Activated CD4-positive, alpha-beta T cell treated with anti-CD3 and anti-CD28 coated beads for 4 hours (primary cell): ENCODE results near the gene MACROD2.

Experiments used
- DNase-seq, 2 donors: peaks; one replicate each; pipeline ENCODE4 v3.0.0-alpha.2; 2020

The MACROD2 gene

DNA sequence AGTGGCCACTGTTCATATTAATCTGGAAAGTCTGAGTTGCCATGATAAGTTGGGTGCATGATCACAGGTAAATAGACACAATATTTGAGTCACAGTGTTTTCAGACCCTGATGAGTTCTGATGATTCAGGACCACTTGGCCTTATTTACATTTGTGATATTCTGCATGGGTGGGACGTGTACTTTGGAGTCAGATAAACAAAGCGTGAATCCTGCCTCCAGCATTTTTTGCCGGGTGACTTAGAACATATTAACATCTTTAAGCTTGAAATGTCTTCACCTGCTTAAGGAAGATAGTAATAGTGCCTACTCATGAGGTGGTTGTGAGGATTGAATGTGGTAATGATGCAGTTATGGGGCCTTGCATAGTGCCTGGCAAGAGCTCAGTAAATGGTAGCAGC lies 1582.8 kb downstream of the MACROD2 start:
- no peak for DNase-seq

DNA sequence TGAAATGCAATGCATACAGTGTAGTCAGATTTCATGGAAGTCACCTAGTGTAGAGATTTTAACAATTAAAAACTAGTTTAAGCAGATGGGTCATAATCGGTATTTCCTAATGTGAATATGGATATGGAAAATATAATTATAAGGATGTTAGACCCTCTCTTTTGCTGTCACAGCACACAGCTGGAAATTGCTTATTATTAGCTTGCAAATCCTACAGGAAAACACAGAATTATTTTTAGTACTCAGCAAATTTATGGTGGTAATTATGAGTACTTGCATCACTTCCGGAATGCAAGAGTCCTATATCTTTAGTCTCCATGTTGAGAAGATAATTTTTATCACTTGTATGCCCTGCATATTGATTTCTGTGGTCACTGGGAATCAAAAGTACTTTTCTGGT lies 1584.4 kb downstream of the MACROD2 start:
- no peak for DNase-seq

DNA sequence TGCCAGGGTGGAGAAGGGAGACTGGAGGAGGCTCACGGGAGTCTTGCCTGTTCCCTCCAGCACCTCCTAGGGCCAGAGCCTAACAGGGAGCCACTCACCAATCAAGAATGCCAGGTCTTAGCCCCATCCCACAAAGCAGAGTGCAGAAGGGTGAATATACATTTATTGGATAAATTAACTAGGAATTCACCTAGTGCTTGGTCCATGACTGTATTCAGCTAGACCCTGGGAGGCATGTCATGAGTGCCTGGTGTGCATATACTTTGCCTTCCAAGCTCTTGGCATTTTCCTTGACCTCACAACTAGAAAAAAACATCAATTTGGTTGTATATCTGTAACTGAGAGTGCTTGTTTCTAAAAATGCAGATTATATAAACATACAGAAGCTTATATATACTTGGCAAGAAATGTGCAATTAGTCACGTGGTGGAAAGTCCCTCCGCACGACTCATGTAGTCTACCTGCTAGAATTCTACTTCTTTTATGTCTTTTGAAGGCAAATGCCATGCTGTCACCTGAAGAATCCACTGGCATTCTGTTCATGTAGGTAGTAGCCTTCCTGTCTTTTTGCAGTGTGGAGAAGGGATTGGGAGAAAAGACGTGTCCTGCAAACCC lies 1586.9 kb downstream of the MACROD2 start:
- DNase-seq, result no peak

DNA sequence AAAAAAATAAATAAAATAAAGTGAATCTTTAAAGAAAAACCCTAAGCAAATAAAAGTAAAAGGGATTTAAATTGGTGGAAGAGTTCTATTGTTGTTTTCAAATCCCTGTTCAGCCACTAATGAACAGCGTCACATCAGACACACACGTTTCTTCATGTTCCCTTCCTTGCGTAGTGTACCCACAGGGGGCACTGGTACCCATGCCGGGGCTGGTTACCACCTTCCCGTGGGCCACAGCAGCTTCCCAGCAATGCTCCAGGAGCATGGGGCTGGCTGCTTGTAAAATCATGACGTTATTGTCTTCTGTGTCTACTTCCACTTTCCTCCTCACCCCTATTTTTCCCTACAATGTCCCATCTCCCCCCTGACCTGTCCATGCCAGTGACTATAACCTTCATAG lies 1589.2 kb downstream of the MACROD2 start:
- no peak for DNase-seq

DNA sequence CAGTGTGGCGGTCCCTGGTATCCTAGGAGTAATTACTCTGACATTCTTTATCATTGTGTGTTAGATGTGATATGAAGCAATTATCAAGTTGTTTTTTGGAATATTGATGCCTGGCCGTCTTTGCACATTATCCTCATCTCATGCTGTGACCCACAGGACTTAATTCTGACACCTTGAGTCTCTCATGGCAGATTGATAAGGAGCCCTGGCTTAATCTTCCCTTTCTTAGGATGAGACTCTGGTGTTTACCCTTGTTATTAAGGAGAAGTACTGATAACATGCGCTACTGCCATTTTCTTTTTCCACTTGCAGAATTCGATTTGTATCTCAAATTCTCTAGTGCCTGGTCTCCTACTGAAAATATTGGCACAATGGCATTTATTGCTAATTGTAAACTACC lies 1597.8 kb downstream of the MACROD2 start:
- DNase-seq, result no peak

DNA sequence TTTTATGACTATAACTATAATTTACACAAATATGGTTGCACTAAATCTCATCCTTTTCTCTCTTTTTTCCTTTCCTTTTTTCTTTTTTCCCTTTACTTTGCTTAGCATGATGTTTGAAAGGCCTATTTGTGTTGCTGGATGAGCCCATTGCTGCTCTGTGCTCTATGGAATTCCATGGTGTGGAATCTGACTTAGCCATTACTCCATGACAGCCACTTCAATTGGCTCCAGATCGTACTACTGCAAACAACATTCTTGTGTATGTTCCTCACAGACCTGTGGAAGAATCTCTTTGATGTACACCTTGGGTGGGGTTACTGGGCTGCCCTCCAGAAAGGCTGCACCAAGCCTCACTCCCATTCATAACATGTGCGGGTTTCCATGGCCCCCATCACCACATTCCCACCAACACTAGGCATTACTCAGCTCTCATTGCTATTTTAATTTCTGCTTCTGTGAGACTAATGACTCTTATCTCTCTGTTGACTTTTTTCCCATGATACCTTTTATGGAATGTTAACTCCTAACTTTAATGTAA lies 1598.9 kb downstream of the MACROD2 start:
- DNase-seq, result no peak

DNA sequence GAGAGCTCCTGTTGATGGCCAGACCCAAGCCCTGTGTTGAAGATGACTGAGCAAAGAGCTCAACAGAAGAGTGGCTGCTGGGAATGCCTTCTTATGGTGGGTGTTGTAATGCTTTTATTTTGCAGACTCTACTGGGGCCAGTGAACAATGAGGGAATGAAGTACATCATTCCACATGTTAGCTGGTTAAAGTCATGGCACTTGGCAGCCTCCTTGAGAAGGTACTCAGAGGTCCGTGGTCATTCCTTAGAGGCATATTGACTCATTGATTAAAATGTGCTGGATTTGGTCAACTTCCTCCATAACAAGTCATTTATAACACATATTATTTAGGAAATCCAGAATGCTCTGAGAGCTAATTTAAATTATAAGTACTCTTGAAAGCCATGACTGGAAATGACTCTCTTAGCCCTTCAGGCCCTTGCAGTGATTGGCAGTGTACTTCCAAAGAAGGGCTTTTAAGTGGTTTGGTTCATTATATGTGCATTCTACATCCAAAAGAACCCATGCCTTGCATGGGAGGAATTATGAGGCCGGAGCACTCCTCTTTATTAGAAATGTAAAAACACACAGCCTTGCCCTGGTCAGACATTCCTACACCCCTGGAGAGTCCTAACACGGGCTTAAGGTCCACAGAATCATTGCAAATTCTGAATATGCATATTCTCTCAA lies 1601.0 kb downstream of the MACROD2 start:
- no peak for DNase-seq

DNA sequence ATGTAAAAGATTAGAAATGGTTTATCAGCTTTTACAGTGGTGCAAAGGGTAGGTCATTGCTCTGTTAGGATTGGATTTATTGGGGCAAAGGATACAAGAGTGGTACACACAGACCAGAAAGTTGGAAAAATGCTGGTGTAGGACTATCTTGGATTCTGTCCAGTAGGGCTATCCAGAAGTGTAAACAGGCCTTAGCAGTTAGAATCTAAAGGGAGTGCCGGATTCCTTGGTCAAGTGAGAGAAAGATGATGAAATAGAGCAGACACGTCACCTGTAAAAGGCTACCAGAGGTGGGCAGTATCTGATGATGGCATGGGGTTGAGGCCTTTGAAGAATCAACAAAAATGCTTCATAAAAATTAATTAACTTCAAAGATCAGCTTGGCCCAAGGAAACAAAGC lies 1602.0 kb downstream of the MACROD2 start:
- no peak for DNase-seq

DNA sequence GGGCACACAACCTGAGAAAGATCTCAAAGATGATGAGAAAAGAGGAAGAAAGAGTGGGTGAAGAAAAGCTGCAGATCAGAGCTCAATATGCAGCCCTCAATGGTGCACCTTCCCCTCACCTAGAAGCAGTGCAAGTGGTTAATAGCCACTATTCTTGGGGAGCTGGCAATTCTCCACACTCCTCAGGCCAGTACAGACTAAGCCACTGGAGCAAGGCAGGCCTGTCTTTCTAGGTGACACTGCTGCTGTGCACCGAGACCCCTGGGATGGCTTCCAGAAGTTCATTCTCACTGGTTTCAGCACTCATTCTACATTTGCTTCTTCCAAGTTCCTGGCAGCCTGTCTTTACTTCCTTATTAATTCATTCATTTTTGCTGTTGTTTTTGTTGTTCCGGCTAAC lies 1604.6 kb downstream of the MACROD2 start:
- DNase-seq, result no peak

DNA sequence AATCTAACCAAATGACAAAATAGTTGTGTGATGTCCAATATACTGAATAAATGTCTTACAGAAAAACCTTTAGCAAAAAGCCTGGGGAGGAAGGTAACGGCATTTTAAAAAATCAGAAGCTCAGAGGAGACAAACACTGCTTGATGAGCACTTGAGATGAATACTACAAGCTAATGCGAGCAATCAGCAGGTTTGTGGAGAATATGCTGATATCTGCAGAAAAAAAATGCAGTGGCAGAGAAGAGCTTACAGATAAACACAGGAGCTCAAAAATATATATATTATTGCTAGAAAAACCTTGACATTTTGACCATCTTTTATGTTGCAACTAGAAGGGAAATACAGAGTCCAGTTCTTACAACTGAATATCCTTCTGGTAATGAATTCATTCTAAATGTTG lies 1605.2 kb downstream of the MACROD2 start:
- no peak for DNase-seq

DNA sequence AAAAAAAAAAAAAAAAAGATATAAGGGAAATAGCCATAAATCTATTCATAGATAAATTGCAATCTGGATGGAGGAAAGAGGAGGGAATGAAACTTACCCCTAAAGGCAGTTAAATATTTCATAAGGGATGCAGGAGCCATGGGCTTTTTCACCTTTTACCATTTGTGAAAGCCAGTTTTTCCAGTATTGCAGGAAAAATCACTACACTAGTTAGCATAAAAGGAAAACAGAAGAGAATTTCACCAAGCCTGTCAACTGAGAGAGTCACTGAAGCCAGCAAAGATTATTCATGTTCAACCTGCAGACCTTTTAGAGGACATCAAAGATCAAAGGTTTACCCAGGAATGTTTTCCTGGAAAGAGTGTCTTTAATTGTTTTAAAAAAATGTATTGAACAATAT lies 1608.2 kb downstream of the MACROD2 start:
- no peak for DNase-seq

DNA sequence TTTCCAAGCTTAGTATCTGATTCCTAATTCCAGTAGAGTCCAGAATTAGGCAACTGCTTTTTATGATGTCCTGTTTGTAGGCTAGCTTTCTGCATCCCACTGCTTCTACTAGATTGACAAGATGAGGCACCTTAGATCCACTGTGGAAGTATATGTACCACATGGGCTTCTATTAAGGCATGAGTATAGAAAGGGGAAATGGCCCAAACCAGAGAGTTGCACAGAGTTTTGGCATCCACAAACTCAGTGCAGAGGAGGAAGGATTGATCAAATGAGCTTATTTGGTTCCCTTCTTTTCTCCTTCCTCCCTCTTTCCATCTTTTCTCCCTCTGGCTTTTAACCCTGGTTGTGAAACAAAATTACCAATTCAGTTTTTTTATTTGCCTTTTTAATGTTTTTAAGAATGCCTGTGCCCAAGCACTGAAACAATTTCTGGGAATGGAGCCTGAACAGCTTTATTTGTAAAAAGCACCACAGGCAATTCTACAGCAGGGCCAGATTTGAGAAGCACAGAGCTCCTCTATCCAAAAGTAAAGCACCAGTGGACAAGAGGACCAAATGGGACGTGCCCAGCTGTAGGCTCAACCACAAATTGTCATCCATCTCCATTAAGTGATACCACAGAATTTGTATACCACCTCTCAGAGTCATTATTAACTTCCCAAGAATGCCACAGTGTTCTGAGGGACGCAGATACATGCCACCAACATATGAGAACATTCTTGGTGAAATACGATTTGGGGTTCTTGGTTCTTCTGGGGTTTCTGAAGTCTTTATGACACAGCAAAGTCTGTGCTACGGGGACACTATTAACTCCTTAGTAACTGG lies 1608.9 kb downstream of the MACROD2 start:
- DNase-seq, result no peak

DNA sequence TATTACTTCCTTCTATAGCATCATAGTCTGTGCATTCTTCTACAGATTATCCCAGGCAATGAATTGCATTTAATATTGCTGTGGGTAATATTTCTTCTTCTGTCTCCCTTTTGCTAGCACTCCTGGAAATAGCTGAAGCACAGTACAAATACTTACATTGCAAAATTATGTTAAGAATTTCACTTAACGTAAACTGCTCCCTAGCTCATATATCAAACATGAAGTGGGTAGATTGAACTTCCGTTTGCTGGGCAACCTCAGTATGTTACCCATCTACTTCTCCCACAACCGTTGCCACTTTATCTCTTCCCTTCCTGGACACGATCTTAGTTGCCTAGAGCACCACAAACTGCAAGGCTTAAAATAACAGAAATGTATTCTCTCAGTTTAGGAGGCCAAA lies 1614.6 kb downstream of the MACROD2 start:
- DNase-seq, result no peak

DNA sequence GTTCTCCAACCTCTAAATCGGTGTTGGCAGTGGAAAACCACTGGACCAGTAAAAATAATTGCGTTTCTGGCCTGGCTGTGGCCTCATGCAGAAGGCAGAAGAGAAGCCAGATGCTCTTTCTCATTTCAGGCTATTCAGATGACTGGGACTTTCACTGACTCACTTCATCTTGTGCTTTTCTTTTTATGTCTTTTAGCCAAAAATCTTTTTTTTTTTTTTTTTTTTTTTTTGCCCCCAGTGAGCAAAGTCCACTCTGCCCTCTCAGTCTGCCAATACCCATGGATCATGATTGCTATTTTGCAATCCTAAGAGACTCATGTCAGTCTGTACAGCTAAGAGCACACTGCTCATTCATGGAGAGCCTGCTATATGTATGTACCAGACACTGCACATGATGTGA lies 1615.5 kb downstream of the MACROD2 start:
- no peak for DNase-seq

DNA sequence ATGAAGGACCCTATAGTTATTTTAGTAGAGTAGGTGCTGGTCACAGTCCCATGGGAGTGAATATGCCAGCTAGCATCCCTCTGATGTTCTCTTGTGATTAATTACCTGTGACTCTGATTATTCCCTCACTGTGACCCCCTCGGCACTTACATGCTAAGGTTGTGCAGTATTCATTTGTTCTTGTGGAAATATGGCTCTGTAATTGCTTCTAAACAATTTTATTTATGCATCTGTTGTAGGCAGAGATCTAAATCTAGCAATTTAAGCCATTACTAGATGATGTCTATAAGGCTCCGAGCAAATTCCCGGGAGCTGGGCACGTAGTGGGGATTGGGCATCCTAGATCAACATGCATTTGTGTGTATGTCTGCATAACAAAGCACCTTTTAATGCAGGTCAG lies 1616.2 kb downstream of the MACROD2 start:
- no peak for DNase-seq

DNA sequence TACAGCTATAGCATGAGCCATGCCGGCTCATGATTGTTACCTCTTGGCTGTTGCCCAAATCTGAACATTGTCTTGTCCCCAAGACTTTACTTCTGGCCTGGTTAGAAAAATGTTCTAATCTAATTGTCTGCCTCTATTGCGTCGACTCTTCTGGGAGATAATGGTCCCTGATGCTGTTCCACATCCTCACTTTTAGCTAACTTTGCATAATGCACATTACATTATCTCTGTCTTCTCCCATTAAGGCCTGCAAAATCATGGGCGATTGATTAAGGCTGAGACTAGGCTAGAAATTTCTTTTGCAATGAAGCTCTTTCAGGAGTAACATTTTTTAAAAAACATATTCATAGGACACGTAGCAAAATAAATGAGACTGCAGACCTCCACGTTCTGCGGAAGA lies 1616.9 kb downstream of the MACROD2 start:
- no peak for DNase-seq

DNA sequence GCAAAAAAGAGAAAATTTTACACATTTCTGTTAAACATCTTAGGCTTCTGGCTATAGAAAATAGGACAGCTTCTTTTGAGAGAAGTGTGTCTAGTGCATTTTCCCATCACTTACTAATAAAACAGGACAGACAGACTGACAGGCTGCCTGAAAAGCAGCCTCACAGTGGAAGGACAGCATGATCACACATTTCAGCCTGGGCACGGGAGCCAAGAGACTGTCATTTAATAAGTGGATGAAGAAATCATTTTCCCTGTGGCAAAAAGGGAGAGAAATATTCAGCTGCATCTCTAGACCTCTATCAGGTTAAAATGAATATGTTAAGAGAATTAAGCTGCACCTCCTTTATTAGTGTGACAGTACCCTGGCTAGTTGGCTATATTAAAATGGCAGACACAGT lies 1617.5 kb downstream of the MACROD2 start:
- DNase-seq, result no peak

DNA sequence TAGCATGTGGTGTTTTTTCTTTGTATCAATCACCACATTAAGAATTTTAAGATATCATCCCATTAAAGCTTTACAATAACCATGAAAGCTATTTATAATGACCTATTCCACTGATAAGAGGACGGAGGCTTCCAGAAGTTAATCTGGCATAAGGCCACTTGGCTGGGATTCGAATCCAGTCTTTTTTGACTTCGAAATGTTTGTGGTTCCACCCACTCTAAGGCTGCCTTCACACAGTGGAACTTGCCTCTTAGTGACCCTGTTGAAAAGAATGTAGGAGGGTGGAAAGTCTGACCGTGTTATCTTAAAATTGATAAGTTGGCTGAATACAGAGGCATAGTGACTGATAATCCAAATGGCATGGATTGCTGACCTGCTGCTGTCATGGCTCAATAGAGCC lies 1618.2 kb downstream of the MACROD2 start:
- DNase-seq, result no peak

DNA sequence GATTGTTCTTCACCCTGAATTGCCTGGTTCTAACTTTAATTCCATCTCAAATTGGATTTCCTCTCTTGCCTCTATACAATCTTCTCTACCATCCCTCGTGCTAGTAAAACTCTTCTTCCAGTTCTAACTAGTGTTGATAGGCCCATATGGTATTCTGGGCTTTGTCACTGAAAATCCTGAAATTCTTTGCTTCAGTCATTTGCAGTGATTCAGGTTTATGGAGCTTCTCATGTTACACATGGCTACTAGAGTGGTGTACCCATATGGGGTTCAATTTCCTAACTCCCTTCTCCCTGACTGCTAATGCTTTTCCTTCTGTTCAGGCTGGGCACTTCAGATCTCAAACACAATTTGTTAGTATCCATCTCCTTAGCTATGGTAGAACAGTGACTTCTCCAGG lies 1621.3 kb downstream of the MACROD2 start:
- no peak for DNase-seq

DNA sequence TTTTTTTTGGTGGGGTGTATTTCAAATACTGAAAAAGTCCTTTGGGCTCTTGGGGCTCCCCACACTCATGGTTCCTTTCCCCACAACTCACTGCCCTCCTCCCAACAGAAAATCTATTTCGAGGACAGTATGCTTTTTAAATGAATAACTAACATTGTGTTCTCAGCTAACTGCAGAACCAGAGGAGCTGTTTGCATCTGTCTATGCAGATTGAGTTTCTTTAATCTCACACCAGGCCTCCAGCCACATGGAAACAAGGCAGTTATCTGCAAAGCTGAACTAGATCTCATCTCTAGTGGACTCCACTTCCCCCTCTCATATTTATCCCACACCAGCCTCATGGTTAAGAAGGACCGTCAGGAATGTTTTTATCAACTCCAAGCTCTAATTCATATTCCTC lies 1622.8 kb downstream of the MACROD2 start:
- DNase-seq, result no peak

DNA sequence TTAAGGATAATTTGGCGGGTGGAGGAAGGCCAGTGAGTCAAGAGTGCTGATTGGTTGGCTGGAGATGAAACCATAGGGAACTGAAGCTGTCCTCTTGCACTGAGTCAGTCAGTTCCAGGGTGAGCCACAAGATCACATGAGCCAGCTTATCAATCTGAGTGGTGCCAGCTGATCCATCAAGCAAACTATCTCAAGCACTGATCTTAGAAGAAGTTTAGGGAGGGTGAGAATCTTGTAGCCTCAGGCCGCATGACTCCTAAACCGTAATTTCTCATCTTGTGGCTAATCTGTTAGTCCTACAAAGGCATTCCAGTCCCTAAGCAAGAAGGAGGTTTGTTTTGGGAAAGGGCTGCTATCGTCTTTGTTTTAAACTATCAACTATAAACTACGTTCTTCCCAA lies 1623.6 kb downstream of the MACROD2 start:
- DNase-seq, result no peak

DNA sequence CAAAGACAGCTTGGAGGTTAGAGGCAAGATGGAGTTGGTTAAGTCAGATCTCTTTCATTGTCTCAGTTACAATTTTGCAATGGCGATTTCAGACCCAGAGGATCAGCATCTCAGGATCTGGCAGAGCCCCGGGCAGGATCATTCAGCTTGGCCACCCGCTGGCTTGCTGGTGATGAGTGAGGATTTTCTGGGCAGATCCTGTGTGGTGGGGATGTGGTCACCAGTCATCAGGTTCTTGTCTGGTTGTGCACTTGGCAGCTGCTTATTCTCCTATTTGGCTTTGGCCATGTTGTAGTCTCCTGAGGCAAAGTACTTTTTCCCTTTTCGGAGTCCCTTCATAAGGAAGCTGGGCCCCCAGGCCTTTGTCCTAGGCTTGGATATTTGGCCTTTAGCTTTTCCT lies 1624.0 kb downstream of the MACROD2 start:
- DNase-seq, result no peak

DNA sequence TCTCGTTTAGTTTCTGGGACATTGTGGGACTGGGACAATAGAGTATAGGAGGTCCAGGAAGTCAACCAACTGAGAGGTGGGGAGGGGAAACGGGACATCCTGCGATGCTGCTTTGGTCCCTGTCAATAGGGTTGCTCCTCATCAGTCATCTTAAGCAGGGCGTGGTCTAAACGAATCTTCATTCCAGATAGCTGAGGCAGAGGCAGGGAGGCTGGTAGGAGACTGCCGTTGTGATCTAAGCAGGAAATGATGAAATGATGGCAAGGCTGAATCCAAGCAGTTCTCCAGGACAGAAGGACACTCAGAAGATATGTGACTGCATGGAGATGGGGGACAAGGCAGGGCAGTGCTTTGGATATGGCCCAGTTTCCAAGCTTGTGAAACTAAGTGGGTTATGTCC lies 1624.5 kb downstream of the MACROD2 start:
- DNase-seq, result no peak

DNA sequence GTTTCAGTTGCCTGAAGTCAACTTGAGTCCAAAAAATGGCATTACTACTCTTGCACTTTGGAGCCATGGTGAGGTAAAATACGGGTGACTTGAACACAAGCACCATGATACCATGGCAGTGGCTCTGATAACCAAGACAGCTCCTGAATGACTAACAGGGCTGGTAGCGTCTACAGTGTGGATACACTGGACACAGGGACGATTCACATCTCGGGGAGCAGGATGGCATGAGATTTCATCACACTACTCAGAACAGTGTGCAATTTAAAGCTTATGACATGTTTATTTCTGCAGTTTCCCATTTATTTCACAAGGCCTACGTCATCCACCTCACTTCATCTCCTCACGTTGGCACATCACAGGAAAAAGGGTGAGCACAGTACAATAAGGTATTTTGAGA lies 1627.1 kb downstream of the MACROD2 start:
- DNase-seq, result no peak
